H54 (cell line): ENCODE data around the gene JCHAIN.
"Not testable (repeated sequence)": the region's sequence is repeated elsewhere in the genome, so short reads cannot be mapped to it uniquely, and the experiment has no call there.

Source experiments
- DNase-seq: peaks from one replicate; pipeline ENCODE4 v3.0.0; 2011; ENCODE audit warnings: low spot score, mixed read lengths; ENCODE audit not compliant: insufficient read length
- FAIRE-seq: peaks from 3 replicates; lab custom pipeline; 2011; peaks lifted over from hg19 to GRCh38; lab: Jason Lieb, UNC
- POLR2A ChIP-seq: IDR thresholded peaks from 2 replicates; pipeline ENCODE4 v1.6.1; 2011; ENCODE audit warnings: low read depth, mild to moderate bottlenecking, low read length

JCHAIN gene

DNA sequence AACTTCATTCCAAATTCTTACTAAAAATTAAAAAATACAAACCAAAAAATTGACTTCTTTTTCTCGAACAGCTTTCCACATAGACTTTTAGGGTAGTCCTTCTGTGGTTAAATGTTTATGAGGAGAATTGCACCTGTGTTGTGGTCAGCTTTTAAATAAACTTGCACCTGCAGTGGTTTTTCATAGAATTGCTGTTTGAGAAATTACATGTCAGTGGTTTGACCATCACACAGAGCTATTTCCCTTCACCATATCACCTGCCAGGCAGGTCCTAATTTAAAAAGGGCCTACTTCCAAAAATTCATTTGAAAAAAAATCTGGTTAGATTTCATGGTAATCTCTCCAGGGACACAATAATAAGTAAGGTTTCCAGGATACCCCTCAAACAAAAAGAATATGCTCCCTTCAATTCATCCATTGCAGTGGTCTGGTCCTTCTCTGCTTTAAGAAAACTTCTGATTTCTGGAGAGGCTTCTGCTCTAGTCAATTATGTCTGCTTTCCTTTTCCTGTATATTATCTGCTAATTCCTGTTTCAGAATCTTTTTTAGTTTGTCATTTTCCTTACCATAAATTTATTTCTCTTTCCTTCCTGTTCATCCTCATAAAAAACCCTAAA is 12.2 kb upstream of the JCHAIN start:
- no peak for TF ChIP-seq POLR2A
- FAIRE-seq (no peak), DNase-seq (no peak)

DNA sequence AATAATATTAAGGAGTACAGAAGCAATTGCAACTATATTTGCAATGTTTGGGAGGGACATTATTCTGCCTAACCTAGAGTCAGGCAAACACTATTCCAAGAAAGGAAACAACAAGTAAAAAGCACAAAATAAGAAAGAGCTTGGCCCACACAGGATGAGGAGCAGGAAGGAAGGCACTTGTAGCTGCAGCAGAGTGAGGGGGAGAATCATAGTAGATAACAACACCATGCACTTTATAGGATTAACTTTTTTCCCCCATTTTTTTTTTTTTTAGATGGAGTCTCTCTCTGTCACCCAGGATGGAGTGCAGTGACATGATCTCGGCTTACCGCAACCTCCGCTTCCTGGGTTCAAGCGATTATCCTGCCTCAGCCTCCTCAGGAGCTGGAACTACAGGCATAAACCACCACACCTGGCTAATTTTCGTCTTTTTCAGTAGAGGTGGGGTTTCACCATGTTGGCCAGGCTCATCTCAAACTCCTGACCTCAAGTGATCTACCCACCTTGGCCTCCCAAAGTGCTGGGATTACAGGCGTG is 10.3 kb upstream of the JCHAIN start:
- FAIRE-seq, result no peak
- DNase-seq, result no peak
- TF ChIP-seq POLR2A, result no peak

DNA sequence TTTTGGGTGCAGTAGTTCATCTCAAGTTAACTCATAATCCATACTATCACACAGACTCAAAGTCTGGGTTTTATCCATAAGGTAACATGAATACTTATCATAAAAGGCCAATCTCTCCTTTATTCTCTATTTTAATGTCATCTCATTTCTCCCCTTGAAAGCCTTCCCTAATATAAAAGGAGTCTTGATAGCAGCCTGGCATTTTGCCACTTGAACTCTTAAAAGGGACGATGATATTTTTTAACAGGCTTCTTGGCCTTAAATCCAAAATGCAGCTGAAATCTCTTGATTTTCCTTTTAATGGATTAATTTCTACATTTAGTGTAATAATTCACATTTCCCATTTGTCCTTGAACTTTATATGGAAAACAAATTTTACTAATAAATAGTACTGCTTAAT is 8.4 kb upstream of the JCHAIN start:
- TF ChIP-seq POLR2A, result no peak

DNA sequence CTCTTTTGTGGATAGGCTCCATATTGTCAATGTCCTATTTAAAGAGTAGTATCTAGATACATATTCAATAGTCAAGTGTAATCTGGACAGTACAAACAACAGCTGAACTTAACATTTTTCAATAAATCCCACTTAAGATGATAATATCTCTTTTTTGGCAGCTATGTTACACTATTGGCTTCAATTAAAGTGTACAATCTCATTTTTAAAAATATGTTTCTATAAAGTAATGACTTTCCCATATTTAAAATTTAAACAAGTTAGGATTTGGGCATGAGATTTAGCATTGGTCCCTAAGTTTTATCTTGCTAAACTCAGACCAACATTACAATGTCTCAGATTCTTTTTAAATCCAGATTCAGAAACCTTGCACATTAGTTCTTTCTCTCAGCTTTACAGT is 7.9 kb upstream of the JCHAIN start:
- no peak for TF ChIP-seq POLR2A
- FAIRE-seq (no peak), DNase-seq (no peak)

More for the DNA sequence above, 8.4 kb upstream of the JCHAIN start:
- FAIRE-seq (no peak), DNase-seq (no peak)

DNA sequence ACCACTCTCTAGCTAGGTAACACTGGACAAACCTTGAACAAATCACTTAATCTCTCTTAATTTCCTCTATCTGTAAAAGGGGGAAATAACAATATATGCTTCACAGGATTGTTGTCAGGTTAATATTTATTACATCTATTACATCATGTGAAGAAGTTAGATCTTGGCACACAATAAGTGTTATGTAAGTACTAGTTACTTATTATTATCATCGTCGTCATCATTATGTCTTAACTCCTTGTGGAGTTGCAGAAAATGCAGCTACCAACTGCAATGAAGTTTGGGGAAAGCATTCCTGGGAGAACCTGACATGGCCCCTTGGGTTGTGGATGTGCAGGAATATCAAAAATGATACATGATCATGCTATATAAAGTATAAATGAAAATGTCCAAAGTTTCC is 4.8 kb upstream of the JCHAIN start:
- DNase-seq, result no peak
- FAIRE-seq, result no peak
- no peak for TF ChIP-seq POLR2A

DNA sequence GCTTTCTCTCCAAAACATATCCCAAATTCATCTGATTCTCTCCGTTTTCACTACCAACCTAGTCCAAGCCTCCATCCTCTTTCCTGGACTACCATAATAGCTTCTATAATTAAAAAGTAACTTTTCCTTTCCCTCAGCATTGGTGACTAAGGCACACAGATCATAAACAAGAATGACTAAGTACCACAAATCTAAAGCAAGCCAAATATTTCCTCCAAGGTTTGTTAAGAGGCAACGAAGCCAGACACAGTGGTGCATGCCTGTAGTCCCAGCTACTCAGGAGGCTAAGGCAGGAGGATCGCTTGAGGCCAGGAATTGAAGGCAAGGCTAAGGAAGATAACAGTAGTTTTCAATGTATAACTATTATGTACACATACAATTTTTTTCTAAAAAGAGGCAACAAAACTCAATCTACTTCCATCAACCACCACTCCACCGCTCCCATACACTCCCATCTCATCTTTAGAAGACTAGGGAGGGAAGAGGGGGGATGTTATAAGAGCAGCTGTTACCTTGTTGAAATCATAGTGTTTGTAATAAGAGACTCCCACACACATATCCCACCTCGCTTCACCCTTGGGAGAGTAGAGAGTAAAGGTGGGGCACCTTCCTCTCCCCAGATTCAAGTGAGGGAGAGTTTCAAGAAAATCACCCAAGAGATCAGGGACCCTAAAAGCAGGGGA is 4.2 kb upstream of the JCHAIN start:
- no peak for DNase-seq
- FAIRE-seq, result peak; percentile 30
- TF ChIP-seq POLR2A, result no peak

DNA sequence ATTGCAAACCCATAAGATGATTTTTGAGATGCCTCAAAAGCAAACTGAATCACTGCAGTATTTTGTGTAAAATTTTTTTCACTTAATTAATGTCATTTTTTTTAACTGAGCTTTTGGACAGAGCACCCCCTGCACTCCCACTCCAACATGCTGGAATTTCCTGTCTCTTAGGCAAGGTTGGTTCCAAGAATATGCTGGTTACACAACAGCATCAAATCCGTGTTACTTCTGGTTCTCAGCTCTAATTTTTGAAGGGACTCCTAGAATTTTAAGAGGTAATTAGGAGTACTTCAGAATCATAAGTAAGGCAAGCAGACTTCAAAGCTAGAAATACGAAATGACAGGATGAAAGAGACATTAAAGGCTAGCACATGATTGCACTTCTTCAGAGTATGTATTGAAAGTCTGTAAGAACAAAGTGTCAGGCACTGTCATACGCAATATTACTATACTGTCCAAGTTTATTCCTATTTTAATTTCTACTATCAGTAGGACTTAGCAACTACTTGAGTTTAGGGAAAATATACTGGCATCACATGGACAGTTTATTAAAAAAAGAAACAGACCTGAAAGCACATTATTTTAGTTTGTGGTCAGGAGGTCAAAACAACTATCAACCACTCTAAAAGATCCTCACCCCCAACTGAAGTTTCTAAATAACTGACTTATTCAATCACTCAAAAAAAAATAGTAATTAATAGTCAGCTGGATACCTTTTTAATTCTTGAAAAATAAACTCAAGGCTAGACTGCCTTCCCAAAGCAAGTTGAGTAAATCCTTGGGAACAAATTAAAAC is 1.6 kb upstream of the JCHAIN start:
- no peak for TF ChIP-seq POLR2A
- DNase-seq, result no peak
- FAIRE-seq, result no peak

DNA sequence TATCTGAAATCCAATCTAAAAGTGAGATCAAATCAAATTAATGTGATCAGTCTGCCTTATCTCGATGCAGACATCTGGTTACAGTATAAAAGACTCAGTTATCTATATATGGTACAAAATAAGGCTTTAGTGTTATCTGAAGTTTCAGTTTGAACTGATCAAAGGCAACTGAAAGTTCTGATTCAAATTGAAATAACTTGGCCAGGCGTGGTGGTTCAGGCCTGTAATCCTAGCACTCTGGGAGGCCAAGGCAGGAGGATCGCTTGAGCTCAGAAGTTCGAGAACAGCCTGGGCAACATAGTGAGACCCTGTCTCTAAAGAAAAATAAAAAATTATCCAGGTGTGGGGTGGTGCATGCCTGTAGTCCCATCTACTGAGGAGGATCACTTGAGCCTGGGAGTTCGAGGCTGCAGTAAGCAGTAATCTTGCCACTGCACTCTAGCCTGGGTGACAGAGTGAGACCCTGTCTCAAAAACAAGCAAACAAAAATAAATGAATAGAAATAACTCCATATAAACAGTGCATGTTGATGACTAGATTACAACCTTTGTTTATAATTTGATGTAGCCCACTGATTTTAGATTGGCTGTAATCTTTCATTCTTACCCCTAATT is 4.9 kb downstream of the JCHAIN start:
- not testable (repeated sequence) for DNase-seq, FAIRE-seq

DNA sequence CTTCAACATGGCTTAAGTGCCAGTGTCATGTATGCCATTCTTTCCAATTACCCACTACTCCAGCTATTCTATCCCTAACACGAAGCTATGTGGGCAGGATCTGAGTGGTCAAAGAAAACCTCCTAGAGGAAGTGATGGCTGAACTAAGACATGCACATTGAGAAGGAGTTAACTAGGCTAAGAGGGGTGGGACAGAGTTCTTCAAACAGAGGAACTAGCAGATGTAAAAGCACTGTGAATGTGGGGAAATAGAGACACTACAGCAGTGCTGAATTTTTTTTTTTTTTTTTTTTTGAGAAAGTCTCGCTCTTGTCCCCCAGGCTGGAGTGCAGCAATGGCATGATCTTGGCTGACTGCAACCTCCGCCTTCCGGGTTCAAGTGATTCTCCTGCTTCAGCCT is 6.2 kb downstream of the JCHAIN start:
- no peak for TF ChIP-seq POLR2A
- DNase-seq, result no peak
- no peak for FAIRE-seq

DNA sequence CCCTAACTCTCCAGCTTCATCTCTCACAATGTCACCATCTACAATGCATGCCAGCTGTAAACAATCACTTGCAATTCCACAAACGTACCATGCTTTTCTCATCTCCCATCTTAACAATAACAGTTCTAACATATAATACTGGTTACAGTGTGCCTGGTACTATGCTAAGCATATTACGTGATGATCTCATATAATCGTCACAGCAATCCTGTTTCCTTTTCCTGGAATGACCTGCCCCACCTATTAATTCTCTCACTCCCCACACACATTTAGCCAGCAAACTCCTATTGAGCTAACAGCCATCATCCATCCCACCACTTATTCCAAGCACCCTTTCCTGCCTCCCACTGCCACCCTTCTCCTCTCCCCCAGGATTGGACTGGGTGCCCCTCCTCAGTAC is 7.9 kb downstream of the JCHAIN start:
- FAIRE-seq (no peak), DNase-seq (no peak)
- TF ChIP-seq POLR2A, result no peak

DNA sequence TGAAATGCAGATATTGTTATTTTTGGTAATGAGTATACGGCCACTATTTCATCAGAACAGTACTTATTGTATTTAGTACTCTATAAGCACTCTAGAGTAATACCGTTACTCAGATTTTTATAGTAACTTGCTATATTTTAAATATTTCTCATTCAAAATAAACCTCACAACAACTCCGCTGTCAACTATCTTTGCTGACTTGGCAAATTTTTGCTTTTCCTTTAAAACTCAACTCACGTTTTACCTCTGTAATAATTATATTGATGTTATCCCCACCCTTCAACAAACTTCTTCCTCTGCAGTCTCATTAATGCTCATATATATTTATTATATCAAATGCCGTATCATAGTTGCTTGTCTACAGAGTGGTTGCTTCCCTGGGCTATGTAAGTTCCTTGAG is 9.0 kb downstream of the JCHAIN start:
- DNase-seq, result no peak
- no peak for TF ChIP-seq POLR2A
- no peak for FAIRE-seq

DNA sequence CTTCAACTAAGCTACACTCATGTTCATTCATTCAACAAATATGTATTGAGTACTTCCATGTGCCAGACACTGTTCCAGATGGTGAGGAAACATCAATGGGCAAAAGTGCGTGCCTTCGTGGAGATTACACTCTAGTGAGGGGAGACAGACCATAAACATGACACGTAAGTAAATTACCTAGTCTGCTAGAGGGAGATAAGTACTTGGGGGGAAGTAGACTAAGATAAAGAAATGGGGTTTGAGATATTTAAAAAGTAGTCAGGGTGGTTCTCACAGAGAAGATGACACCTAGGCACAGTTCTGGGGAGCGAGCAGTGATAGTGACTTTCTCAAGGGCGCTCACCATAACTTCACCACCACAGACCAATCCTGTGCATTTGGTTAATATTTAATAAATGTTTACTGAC is 11.7 kb downstream of the JCHAIN start:
- TF ChIP-seq POLR2A, result no peak
- DNase-seq (no peak), FAIRE-seq (no peak)

DNA sequence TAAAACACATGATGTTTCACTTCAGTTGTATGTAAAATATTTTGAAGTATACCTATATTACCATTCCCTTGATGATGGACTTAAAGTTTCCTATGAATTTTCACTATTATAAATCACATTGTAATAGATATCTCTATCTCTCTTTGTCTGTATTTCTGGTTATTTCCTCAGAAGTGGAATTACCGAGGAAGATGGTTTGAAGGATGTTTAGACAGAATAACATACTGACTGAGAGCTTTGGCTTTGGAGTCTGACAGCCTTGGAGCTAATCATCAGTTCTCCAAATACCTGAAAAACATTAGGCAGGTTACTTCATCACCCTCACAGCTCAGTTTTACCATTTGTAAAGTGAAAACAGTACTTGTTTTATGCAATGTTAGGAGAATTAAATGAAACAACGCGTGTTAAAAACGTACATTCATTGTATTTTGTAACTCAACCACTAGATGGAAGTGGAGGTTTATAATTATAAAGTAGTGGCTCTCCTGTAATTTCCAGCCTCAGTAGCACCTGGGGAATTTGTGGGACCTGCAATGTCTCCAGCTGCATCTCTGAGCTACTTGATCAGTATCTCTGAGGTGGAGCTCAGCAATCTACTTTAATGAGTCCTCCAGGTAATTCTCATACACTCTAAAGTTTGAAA is 14.3 kb downstream of the JCHAIN start:
- no peak for TF ChIP-seq POLR2A
- FAIRE-seq, result peak; percentile 74
- no peak for DNase-seq

DNA sequence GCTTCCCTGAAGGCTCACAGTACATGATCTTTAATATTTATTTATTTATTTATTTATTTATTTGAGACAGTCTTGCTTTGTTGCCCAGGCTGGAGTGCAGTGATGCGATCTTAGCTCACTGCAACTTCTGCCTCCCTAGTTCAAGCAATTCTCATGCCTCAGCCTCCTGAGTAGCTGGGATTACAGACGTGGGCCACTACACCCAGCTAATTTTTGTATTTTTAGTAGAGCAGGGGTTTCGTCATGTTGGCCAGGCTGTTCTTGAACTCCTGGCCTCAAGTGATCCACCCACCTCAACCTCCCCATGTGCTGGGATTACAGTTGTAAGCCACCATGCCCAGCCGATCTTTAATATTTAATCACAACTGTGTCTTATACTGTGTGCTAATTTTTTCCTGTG is 15.6 kb downstream of the JCHAIN start:
- DNase-seq, FAIRE-seq: not testable (repeated sequence)
